Epithelial cell of esophagus (primary cell): ENCODE results near the gene IFITM10.

Experiments used
- DNase-seq: peaks from one replicate; pipeline ENCODE4 v3.0.0; 2010; ENCODE audit warnings: low read depth
- H3K4me3 ChIP-seq: 2 replicates; pipeline ENCODE4 v1.5.1; 2011; ENCODE audit warnings: mild to moderate bottlenecking, low read length, control low read depth
- CTCF ChIP-seq: IDR thresholded peaks from 2 replicates; pipeline ENCODE4 v1.5.1; 2011; ENCODE audit warnings: low read depth, mild to moderate bottlenecking, low read length, control low read depth, inconsistent platforms; ENCODE audit not compliant: insufficient read depth; ENCODE audit errors: missing control alignments

Gene IFITM10

DNA sequence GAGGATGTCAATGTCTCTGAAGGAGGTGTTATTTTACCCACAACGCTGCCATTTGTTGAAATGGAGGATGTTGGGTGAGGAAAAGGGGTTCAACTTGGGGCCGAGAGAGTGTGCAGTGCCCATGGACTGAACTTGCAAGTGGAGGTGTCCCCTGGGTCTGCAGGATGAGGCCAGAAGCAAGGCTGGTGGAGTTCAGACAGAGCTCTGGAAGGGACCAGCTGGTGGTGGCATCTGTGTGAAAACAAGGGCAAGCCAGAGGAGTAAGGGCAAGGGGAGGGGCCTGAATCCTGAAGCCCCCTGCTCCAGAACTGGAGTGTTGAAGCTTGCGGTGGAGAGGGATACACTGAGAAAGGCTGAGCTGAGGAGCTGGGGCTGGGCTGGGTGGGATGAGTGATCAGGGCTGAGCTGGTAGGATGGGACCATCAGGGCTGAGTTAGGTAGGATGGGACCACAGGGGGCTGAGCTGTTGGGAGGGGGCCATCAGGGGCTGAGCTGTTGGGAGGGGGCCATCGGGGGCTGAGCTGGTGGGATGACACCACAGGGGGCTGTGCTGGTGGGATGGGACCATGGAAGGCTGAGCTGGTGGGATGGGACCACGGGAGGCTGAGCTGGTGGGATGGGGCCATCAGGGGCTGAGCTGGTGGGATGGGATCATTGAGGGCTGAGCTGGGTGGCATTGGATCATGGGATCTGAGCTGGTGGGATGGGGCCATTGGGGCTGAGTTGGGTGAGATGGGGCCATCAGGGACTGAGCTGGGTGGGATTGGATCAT lies 26.7 kb upstream of the IFITM10 start:
- TF ChIP-seq CTCF = no peak
- DNase-seq = no peak
- H3K4me3 ChIP-seq = no peak overlapping the region

DNA sequence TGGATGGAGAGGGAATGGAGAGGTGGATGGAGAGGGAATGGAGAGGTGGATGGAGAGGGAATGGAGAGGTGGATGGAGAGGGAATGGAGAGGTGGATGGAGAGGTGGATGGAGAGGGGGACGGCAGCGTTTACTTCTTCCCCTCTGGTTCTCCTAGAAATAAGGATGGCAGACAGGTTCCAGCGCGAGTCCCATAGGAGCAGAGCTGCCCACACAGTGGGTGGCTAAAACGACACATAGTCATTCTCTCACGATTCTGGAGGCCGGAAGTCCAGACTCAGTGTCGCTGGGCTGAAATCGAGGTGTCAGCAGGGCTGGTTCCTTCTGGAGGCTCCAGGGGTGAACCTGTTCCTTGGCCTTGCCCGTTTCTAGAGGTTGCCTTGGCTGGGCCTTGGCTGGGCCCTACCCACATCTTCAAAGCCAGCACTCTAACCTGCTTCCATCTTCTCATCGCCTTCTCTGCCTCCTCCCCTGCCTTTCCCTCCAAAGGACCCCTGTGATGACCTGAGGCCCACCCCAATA lies 26.0 kb upstream of the IFITM10 start:
- TF ChIP-seq CTCF = no peak
- no peak overlapping the region for H3K4me3 ChIP-seq
- DNase-seq = no peak

GRCh38 chr11:1774886-1775285 lies 24.5 kb upstream of the IFITM10 start:
- DNase-seq = no peak
- H3K4me3 ChIP-seq = no peak overlapping the region
- no peak for TF ChIP-seq CTCF

DNA sequence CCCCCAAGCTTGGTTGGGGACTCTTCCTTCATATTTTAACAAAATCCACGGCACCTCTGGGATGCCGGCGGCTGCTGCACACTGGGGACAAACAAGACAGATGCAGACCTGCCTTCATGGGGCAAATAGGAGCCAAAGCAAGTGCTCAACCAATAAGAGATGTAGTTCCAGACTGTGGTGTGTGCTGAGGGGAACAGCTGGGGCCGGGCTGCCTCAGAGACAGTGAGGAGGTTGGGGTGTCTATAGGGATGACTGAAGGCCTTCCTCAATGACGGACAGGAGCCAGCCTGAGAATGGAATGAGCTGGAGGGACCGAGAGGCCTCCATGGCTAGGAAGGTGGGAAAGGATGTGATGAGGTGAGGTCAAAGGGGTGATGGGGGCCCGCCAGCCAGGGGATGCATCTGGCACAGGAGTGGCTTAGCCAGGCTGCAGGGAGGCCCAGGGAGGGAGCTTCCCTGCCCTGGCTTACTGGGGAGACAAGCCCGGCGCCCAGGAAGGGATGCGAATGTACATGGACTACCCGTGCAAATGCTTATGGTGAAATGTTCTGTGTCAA lies 23.7 kb upstream of the IFITM10 start:
- H3K4me3 ChIP-seq = no peak overlapping the region
- DNase-seq = no peak
- no peak for TF ChIP-seq CTCF

DNA sequence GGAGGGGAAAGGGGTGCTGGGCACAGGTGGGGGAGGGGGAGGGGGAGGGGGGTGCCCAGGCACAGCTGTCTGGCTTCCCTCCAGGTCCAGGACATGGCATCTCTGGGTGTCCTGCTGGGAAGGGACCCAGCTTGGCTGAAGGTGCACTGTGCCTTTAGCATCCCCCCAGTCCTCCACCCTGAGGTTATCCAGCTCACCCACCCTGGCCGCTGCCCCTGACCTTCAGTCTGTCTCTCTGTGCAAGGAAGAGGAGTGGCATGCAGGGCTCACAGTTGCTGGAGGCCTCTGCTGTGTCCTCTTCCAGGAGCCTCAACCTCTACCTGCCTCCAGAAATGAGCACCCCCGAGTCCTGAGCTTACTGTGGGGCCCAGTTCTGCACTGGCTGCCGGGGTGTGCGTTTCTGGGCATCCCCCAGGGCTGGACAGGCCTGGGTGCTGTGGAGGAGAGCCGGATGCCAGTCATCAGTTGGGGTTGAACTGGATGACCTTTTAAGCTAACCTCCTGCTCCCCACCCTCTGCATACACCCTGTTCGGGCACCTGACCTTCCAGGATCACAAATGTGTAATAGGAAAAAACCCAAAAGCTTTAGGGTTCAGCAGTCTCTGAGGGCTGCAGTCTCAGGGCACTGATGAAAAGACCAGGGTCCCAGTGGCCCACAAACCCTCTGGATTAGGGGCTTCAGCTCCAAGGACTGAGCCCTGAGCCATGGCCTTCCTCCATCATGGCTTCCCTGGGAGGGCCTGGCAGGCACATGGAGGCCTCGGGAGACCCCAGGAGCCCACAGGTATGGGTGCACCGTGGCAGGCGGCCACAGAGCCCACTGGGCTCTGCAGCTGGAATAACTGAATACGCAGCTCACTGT lies 23.0 kb upstream of the IFITM10 start:
- DNase-seq = no peak
- H3K4me3 ChIP-seq = no peak overlapping the region
- TF ChIP-seq CTCF = no peak

GRCh38 chr11:1772270-1773130 lies 22.1 kb upstream of the IFITM10 start:
- no peak for TF ChIP-seq CTCF
- H3K4me3 ChIP-seq = no peak overlapping the region
- peak; percentile 91 for DNase-seq
